Mucosa of gallbladder (tissue), 1 donor: ENCODE data around the gene TWNK. TPM values are rescaled to one million over a fixed set of nuclear protein-coding genes. Genes with fewer than 3 reads are reported as not detected.
"Not testable (repeated sequence)": the region's sequence is repeated elsewhere in the genome, so short reads cannot be mapped to it uniquely, and the experiment has no call there.

ENCODE experiments used
- DNase-seq: peaks from one replicate; pipeline ENCODE4 v3.0.0-alpha.2; 2020; ENCODE audit warnings: low spot score
- total RNA-seq: library from RNA; stranded (reverse); gene quantifications from one replicate; pipeline ENCODE4 v1.2.1, GENCODE V29; 2021
- donor health status: DM: no; HTN: no; CAD: no.

The TWNK gene
- total RNA-seq, 1 donor from 2014 or later, result 5.7 TPM

GRCh38 chr10:100972904-100973535, 14.3 kb upstream of the TWNK start:
- DNase-seq, result no peak

DNA sequence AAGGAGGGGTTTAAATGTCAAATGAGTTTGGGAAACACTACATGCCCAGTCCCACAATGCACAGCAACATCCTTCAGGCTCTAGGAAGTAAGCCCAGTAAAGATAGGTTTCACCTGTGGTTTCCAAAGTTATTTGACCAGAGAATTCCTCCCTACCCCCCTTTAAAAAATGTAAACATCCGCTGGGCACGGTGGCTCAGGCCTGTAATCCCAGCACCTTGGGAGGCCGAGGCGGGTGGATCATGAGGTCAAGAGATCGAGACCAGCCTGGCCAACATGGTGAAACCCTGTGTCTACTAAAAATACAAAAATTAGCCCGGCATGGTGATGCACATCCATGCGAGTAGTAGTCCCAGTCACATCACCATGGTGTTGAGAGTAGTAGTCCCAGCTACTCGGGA, 11.9 kb upstream of the TWNK start:
- DNase-seq, result not testable (repeated sequence)

DNA sequence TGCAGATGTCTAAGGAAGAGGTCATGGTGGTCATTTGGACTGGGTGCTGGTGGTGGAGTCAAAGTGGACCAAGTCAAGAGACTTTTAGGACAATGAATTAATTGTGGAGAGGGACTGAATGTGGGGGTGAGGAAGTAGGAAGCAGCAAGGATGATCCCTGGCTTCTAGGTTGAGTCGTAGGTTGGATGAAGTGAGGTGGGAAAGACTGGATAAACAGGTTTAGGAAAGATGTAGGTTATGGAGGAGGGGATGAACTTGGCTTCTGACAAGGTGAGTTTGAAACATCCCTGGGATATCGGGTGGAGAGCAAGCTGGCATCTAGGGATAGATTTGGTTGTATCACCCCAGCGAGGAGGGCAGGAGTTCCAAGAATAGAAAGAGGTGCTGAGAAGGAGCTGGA, 10.4 kb upstream of the TWNK start:
- DNase-seq, result no peak

- DNase-seq, result no peak
Observed at GRCh38 chr10:100977436-100977835, 9.9 kb upstream of the TWNK start.

GRCh38 chr10:100978121-100978900, 9.0 kb upstream of the TWNK start:
- no peak for DNase-seq

DNA sequence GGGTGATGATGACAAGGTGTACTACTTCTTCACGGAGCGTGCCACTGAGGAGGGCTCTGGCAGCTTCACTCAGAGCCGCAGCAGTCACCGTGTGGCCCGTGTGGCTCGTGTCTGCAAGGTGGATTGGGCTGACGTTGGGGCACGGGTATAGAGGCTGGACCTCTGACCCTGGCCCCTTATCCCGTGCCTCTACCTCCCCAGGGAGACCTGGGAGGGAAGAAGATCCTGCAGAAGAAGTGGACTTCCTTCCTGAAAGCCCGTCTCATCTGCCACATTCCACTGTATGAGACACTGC, 8.5 kb upstream of the TWNK start:
- no peak for DNase-seq

- no peak for DNase-seq
Observed at GRCh38 chr10:100979791-100980272, 7.5 kb upstream of the TWNK start.

DNA sequence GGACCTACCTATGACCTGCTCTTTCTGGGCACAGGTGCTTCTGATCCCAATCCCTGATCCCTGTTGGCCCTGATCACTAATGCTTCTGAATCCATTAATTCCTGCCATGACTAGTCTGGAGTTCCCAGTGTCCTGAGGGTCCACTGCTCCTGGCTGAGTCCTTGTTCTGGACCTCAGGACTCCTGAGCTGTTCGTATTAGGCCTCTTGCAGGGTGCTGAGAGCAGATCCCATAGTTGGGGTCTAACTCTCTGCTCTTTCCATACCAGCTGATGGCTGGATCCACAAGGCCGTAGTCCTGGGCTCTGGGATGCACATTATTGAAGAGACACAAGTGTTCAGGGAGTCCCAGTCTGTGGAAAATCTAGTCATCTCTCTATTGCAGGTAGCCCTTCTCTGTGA, 7.0 kb upstream of the TWNK start:
- DNase-seq, result no peak

GRCh38 chr10:100980711-100981110, 6.6 kb upstream of the TWNK start:
- no peak for DNase-seq

DNA sequence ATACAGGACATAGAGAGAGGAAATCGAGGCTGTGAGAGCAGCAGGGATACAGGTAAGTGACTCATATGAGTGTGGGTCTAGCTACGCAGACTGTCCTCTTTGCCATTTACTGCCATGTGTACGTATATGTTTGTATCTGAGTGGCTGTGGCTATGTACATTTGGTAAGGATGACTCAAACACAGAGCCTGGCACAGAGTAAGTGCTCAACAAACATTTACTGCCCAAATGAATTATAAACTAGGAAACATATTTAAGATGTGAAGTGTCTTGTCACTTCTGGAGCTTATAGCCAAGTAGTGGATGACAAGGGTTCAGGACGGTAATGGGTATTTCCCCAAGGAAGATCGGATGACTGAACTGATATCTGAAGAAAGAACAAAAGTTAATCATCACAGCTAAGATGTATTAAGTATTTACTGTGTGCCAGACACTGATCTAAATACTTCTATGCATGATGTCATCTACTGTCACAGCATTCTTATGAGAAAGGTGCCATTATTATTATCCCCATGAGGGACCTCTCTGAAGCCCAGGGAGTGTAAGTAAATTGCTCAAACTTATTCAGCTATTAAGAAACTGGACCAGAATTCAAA, 6.1 kb upstream of the TWNK start:
- DNase-seq, result no peak

DNA sequence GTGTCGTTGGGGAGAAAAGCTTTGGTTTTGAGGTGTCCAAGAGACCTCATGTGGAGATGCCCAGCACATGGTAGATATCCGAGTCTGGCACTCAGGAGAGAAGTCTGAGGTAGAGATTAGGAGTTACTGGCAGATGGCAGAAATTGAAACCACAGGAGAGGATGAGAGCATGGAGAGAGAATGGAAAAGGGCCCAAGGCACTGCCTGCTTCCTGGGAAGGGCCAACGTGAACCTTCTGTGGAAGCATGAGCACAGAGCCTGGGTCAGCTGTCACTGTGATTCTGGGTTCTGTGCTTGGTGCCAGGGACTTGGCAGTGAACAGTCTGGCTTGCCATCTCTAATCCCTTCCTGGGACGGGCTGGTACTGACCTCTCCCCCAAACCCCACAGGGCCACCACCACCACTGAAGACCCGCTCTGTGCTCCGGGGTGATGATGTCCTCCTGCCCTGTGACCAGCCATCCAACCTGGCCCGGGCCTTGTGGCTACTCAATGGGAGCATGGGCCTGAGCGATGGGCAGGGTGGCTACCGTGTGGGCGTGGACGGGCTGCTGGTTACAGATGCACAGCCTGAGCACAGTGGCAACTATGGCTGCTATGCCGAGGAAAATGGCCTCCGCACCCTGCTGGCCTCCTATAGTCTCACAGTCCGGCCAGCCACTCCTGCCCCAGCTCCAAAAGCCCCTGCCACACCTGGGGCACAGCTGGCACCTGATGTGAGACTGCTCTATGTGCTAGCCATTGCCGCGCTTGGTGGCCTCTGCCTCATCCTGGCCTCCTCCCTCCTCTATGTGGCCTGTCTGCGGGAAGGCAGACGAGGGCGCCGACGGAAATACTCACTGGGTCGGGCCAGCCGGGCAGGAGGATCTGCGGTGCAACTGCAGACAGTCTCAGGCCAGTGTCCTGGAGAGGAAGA, 4.2 kb upstream of the TWNK start:
- no peak for DNase-seq

DNA sequence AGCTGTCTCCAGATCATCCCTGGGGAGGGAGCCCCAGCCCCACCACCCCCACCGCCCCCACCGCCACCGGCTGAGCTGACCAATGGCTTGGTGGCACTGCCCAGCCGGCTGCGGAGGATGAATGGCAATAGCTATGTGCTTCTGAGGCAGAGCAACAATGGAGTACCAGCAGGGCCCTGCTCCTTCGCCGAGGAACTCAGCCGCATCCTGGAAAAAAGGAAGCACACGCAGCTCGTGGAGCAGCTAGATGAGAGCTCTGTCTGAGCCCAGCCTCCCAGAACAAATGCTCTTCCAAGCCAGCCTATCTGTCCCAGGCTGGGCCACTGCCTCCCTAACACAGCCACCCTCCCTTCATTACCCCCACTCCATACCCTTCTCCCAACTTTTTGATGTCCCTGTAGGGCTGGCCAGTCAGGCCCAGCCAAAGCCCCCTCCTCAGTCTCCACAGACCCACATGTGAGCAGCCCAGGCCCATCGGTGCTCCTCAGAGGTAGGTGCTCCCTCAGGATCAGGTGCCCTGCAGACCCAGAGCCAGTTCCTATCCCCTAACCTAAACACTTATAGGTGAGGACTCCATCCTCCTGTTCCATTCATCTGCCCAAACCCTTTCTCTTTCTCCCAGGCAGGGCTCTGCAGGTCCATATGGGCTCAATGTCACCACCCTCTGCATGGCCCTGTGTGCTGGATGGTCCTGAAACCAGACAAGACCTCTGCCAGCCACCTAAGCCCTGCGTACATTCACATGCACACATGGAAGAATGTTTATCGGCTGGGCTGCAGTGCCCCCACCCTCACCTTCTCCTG, 3.3 kb upstream of the TWNK start:
- no peak for DNase-seq

GRCh38 chr10:100984672-100985177, 2.6 kb upstream of the TWNK start:
- DNase-seq, result no peak

GRCh38 chr10:100985336-100985735, 2.0 kb upstream of the TWNK start:
- no peak for DNase-seq

DNA sequence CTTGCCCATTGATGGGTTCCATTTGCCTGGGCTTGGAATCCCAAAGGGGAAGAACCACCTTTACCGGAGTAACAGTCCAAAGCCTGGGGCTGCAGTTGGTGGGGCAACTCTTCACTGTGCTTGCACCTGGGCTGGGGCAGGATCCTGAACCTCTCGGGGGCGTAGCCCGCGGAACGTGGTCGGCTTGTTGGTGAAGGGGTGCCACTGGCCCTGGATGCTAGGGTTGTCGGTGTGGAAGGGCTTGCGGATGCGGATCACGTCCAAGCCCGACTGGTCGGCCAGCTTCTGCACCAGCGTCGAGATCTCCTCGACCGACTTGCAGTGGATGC, 756 bp upstream of the TWNK start:
- DNase-seq, result no peak

DNA sequence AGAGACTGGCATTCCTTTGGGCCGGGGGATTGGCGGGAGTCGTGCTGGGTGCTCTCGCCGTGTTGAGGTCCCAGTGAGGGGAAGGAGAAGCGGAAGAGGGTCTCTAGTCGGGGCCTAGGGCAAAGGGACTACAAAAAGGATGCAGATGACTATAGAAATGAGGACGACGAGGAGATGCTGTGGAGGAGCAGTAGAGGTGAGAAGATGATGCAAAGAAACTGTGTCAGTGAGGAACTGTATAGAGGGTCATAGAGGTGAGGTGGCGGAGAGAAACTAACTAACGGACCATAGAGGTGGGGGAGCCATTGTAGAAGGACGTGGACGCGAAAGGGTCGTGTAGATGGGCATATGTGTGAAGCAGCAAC, 324 bp downstream of the TWNK start:
- DNase-seq, result no peak

DNA sequence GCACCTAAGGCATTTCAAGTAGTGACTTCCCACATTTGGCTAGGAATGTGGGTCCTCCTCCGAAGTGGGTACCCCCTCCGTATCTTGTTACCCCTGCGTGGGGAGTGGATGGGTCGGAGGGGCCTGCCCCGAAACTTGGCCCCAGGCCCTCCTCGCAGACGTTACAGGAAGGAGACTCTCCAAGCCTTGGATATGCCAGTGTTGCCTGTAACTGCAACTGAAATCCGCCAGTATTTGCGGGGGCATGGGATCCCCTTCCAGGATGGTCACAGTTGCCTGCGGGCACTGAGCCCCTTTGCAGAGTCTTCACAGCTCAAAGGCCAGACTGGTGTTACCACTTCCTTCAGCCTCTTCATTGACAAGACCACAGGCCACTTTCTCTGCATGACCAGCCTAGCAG, 823 bp downstream of the TWNK start:
- no peak for DNase-seq

DNA sequence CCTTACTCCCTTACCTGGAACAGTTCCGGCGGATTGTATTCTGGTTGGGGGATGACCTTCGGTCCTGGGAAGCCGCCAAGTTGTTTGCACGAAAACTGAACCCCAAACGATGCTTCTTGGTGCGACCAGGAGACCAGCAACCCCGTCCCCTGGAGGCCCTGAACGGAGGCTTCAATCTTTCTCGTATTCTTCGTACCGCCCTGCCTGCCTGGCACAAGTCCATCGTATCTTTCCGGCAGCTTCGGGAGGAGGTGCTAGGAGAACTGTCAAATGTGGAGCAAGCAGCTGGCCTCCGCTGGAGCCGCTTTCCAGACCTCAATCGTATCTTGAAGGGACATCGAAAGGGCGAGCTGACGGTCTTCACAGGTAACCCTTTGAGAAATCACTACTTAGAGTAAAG, 1.7 kb downstream of the TWNK start:
- DNase-seq, result no peak

- no peak for DNase-seq
Observed at GRCh38 chr10:100993986-100994708, 6.8 kb downstream of the TWNK start.

- no peak for DNase-seq
Observed at GRCh38 chr10:100995181-100995580, 7.8 kb downstream of the TWNK start.
